DND-41 (cell line): ENCODE results near the gene MAN1A1.

Experiments
- ATAC-seq: fragments of 200-7000 bp; cut with Tn5 transposase; 3 replicates; pipeline ENCODE4 v1.9.1; 2021; ENCODE audit warnings: low read depth; ENCODE audit not compliant: insufficient read depth
- DNase-seq: peaks from one replicate; pipeline ENCODE4 v3.0.0-alpha.2; 2020
- H2AFZ ChIP-seq: 2 replicates; pipeline ENCODE4 v1.6.0; 2012; ENCODE audit warnings: low read depth, low read length
- H3K27ac ChIP-seq: 2 replicates; pipeline ENCODE4 v1.5.1; 2012; ENCODE audit warnings: low read length, inconsistent platforms
- H3K27me3 ChIP-seq: fragments of 200-600 bp; sonication (generic); 2 replicates; pipeline ENCODE4 v1.6.0; 2012; ENCODE audit warnings: low read length, mild to moderate bottlenecking, inconsistent platforms; ENCODE audit not compliant: insufficient read depth, poor library complexity
- H3K36me3 ChIP-seq: 2 replicates; pipeline ENCODE4 v1.5.1; 2012; ENCODE audit warnings: low read length, inconsistent platforms; ENCODE audit not compliant: insufficient read depth
- H3K4me1 ChIP-seq: 2 replicates; pipeline ENCODE4 v1.5.1; 2012; ENCODE audit warnings: mild to moderate bottlenecking, low read length; ENCODE audit not compliant: insufficient read depth
- H3K4me2 ChIP-seq: 2 replicates; pipeline ENCODE4 v1.6.0; 2012; ENCODE audit warnings: mild to moderate bottlenecking, moderate library complexity, low read length, inconsistent platforms; ENCODE audit not compliant: insufficient read depth
- H3K4me3 ChIP-seq, 2 experiments: fragments of 200-600 bp in 1 of 2; shearing (Covaris generic) in 1 of 2; 2 replicates each; pipeline ENCODE4 v1.5.1; 2012 to 2016; ENCODE audit warnings: inconsistent platforms in 2 of 2, low read length in 2 of 2, mild to moderate bottlenecking in 2 of 2, low read depth in 1 of 2, moderate library complexity in 1 of 2
- H3K79me2 ChIP-seq: 2 replicates; pipeline ENCODE4 v1.6.0; 2012; ENCODE audit warnings: low read length, inconsistent platforms; ENCODE audit not compliant: insufficient read depth
- H3K9ac ChIP-seq: 2 replicates; pipeline ENCODE4 v1.6.0; 2012; ENCODE audit warnings: low read depth, mild to moderate bottlenecking, inconsistent platforms, low read length, moderate library complexity
- H3K9me3 ChIP-seq: 2 replicates; pipeline ENCODE4 v1.5.1; 2012; ENCODE audit warnings: low read length, moderate library complexity, mild to moderate bottlenecking, inconsistent platforms; ENCODE audit not compliant: insufficient read depth, severe bottlenecking
- H4K20me1 ChIP-seq: 2 replicates; pipeline ENCODE4 v1.6.0; 2012; ENCODE audit warnings: low read length; ENCODE audit not compliant: insufficient read depth
- EZH2 ChIP-seq: IDR thresholded peaks from 3 replicates; pipeline ENCODE4 v1.6.1; 2012; ENCODE audit warnings: borderline replicate concordance, low read depth, mild to moderate bottlenecking, moderate library complexity, low read length, inconsistent platforms; ENCODE audit not compliant: severe bottlenecking
- TF ChIP-seq, protein P1 (sequence below): IDR thresholded peaks from 2 replicates; pipeline ENCODE4 v1.5.1; 2012; ENCODE audit warnings: borderline replicate concordance, low read length, moderate library complexity, mild to moderate bottlenecking; ENCODE audit not compliant: poor library complexity, severe bottlenecking; ENCODE audit errors: extremely low read depth

MAN1A1 gene

DNA sequence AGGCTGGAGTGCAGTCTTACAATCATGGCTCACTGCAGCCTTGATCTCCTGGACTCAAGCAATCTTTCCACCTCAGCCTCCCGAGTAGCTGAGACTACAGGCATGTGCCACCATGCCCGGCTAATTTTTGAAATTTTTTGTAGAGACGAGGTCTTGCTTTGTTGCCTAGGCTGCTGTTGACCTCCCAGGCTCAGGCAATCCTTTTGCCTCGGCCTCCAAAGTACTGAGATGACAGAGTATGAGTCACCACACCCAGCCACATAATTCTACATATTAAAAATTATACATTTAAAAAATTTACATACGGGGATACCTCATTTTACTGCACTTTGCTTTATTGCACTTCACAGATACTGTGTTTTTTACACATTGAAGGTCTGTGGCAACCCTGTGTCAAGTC is 115.1 kb downstream of the MAN1A1 start:
- Histone ChIP-seq H3K36me3 (no peaks in the 10 kb centered on the region), H3K79me2 (no peaks in the 10 kb centered on the region)

DNA sequence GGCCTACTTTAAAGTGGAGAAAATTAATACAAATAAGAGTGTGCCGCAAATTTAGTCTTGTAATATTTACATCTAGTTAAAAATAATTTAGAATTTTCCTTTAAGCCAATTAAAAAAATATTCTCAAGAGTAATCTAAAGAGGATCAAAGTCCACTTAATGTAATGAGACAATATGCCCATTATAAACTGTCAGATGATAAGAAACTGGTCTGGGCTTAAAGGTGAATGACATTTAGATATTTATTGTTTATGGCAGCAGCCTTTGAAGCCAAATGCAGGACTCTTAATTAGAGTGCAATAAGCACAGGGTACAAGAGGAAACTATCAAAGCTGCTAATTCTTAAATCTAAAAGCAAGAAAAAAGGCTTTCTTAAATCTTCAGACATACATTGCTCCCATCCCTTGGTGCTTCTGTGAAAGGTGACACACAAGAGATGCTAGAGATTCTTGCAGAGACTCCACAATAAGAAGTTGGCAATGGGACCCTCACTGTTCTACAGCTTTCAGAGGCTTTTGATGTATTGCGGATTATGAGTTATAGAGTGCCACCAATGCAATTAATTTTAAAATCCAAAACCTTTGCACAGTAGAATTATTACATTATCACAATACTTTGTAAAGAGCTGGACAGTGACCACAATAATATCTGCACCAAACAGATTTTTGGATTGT is 116.1 kb downstream of the MAN1A1 start:
- Histone ChIP-seq H3K4me2 (no peak overlapping the region), H4K20me1 (no peaks in the 10 kb centered on the region), H3K79me2 (no peaks in the 10 kb centered on the region), H3K27ac (no peak overlapping the region), H2AFZ (no peak overlapping the region), H3K9me3 (no peaks in the 10 kb centered on the region), H3K4me1 (no peaks in the 10 kb centered on the region), H3K36me3 (no peaks in the 10 kb centered on the region), H3K4me3 (no peak overlapping the region), H3K9ac (no peak overlapping the region), H3K27me3 (no peaks in the 10 kb centered on the region)
- no peak for TF ChIP-seq EZH2
- DNase-seq (no peak), ATAC-seq (no peak)

More for the DNA sequence above, 115.1 kb downstream of the MAN1A1 start:
- Histone ChIP-seq H3K4me1 (no peaks in the 10 kb centered on the region), H3K27me3 (no peaks in the 10 kb centered on the region), H3K4me3 (no peak overlapping the region), H3K27ac (no peak overlapping the region), H3K9me3 (no peaks in the 10 kb centered on the region), H3K9ac (no peak overlapping the region), H3K4me2 (no peak overlapping the region), H4K20me1 (no peaks in the 10 kb centered on the region), H2AFZ (no peak overlapping the region)
- DNase-seq, result no peak
- TF ChIP-seq, protein P1, sequence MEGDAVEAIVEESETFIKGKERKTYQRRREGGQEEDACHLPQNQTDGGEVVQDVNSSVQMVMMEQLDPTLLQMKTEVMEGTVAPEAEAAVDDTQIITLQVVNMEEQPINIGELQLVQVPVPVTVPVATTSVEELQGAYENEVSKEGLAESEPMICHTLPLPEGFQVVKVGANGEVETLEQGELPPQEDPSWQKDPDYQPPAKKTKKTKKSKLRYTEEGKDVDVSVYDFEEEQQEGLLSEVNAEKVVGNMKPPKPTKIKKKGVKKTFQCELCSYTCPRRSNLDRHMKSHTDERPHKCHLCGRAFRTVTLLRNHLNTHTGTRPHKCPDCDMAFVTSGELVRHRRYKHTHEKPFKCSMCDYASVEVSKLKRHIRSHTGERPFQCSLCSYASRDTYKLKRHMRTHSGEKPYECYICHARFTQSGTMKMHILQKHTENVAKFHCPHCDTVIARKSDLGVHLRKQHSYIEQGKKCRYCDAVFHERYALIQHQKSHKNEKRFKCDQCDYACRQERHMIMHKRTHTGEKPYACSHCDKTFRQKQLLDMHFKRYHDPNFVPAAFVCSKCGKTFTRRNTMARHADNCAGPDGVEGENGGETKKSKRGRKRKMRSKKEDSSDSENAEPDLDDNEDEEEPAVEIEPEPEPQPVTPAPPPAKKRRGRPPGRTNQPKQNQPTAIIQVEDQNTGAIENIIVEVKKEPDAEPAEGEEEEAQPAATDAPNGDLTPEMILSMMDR, result no peak
- TF ChIP-seq EZH2, result no peak
- no peak for ATAC-seq

DNA sequence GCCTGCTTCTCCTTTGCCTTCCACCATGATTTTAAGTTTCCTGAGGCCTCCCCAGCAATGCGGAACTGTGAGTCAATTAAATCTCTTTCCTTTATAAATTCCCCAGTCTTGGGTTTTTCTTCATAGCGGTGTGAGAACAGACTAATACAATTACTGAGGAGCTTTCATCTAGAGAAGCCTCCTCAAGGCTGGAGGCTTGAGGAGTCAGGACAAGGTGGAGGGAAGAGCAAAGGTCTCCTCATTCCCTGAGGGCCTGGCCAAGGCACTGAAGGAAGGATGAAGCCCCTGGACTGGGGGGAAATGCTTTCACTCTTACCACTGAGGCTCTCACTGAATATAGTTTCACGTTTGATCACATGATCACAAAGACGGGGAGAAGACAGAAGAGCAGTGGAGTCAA is 118.2 kb downstream of the MAN1A1 start:
- H3K4me3 ChIP-seq, result no peak overlapping the region
- no peak for DNase-seq
- TF ChIP-seq, protein P1, result no peak
- TF ChIP-seq EZH2, result no peak
- no peak overlapping the region for H3K4me2 ChIP-seq
- no peaks in the 10 kb centered on the region for H3K36me3 ChIP-seq
- no peaks in the 10 kb centered on the region for H3K9me3 ChIP-seq
- no peak overlapping the region for H2AFZ ChIP-seq
- H3K9ac ChIP-seq, result no peak overlapping the region
- no peaks in the 10 kb centered on the region for H3K27me3 ChIP-seq
- no peaks in the 10 kb centered on the region for H4K20me1 ChIP-seq
- no peaks in the 10 kb centered on the region for H3K4me1 ChIP-seq
- H3K79me2 ChIP-seq, result no peaks in the 10 kb centered on the region
- ATAC-seq, result no peak
- H3K27ac ChIP-seq, result no peak overlapping the region

DNA sequence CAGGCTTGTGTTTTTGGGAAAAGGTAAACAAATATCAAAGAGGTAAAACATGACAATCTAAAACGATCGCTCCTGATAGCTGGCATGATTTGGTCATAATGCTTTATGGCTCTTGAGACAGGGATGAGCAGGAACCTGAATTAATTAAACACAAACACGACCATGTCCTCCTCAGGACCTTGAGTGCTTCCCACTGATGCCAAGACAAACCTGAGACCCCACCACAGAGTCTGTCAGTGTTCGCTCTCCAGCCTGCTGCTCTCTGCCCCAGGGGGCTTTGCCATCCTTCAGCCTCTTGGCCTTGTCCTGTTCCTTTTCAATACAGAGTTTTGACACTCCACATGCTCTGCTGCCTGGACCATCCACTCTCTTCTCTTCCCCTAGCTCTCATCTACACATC is 119.4 kb downstream of the MAN1A1 start:
- Histone ChIP-seq H3K9me3 (no peaks in the 10 kb centered on the region), H3K27me3 (no peaks in the 10 kb centered on the region), H4K20me1 (no peaks in the 10 kb centered on the region), H3K36me3 (no peaks in the 10 kb centered on the region), H3K4me3 (no peak overlapping the region), H3K9ac (no peak overlapping the region), H3K4me1 (no peaks in the 10 kb centered on the region), H3K27ac (no peak overlapping the region), H3K79me2 (no peaks in the 10 kb centered on the region), H3K4me2 (no peak overlapping the region), H2AFZ (no peak overlapping the region)
- DNase-seq, result no peak
- ATAC-seq, result no peak
- no peak for TF ChIP-seq EZH2
- TF ChIP-seq, protein P1, result no peak
